SK-N-SH treated with all-trans-retinoic acid at 6 μM for 48 hours (cell line): Measurements from ENCODE around the gene TNKS2.

Experiments
- ATAC-seq: fragments of 200-7000 bp; cut with Tn5 transposase; 3 replicates; pipeline ENCODE4 v1.9.1; 2020; ENCODE audit warnings: mild to moderate bottlenecking, moderate library complexity
- BACH2 ChIP-seq: fragments of 250-450 bp; sonication (Bioruptor Pico); IDR thresholded peaks from 2 replicates; pipeline ENCODE4 v1.9.0; 2021; ENCODE audit warnings: mild to moderate bottlenecking, borderline replicate concordance
- CSDC2 ChIP-seq: fragments of 250-450 bp; sonication (Bioruptor Pico); IDR thresholded peaks from 2 replicates; pipeline ENCODE4 v1.5.0; 2020; ENCODE audit warnings: mild to moderate bottlenecking, moderate library complexity
- ESRRG ChIP-seq: fragments of 250-450 bp; sonication (Bioruptor Pico); IDR thresholded peaks from 2 replicates; pipeline ENCODE4 v1.6.1; 2021; ENCODE audit warnings: mild to moderate bottlenecking
- ISL1 ChIP-seq: fragments of 250-450 bp; sonication (Bioruptor Pico); IDR thresholded peaks from 2 replicates; pipeline ENCODE4 v2.1.2; 2022; ENCODE audit warnings: mild to moderate bottlenecking, moderate library complexity
- OSR1 ChIP-seq: fragments of 250-450 bp; sonication (Bioruptor Pico); IDR thresholded peaks from 2 replicates; pipeline ENCODE4 v1.8.0; 2022; ENCODE audit warnings: moderate library complexity, mild to moderate bottlenecking, inconsistent platforms
- PPARA ChIP-seq: fragments of 250-450 bp; sonication (Bioruptor Pico); IDR thresholded peaks from 2 replicates; pipeline ENCODE4 v1.5.0; 2020; ENCODE audit warnings: mild to moderate bottlenecking, borderline replicate concordance
- RARB ChIP-seq: fragments of 250-450 bp; sonication (Bioruptor Pico); IDR thresholded peaks from 2 replicates; pipeline ENCODE4 v1.8.0; 2021; ENCODE audit warnings: mild to moderate bottlenecking, moderate library complexity
- SNAI2 ChIP-seq: fragments of 250-450 bp; sonication (Bioruptor Pico); IDR thresholded peaks from 2 replicates; pipeline ENCODE4 v1.5.0; 2020; ENCODE audit warnings: mild to moderate bottlenecking, moderate library complexity
- TCF4 ChIP-seq: fragments of 250-450 bp; sonication (Bioruptor Pico); IDR thresholded peaks from 2 replicates; pipeline ENCODE4 v1.8.0; 2021; ENCODE audit warnings: mild to moderate bottlenecking, moderate library complexity, borderline replicate concordance
- ZC3H10 ChIP-seq: fragments of 250-450 bp; sonication (Bioruptor Pico); IDR thresholded peaks from 2 replicates; pipeline ENCODE4 v1.5.1; 2021; ENCODE audit warnings: mild to moderate bottlenecking, moderate library complexity
- ZFP3 ChIP-seq: fragments of 250-450 bp; sonication (Bioruptor Pico); IDR thresholded peaks from 2 replicates; pipeline ENCODE4 v1.5.0; 2020; ENCODE audit warnings: mild to moderate bottlenecking, moderate library complexity
- ZFP30 ChIP-seq: fragments of 450-650 bp; formaldehyde crosslinking; IDR thresholded peaks from 2 replicates; pipeline ENCODE4 v1.5.0; 2022; ENCODE audit warnings: mild to moderate bottlenecking, moderate library complexity
- ZNF565 ChIP-seq: fragments of 450-650 bp; formaldehyde crosslinking; conservative IDR thresholded peaks from 2 replicates; pipeline ENCODE4 v1.5.0; 2020; ENCODE audit warnings: low read depth, mild to moderate bottlenecking, moderate library complexity
- ZNF70 ChIP-seq: fragments of 450-650 bp; formaldehyde crosslinking; IDR thresholded peaks from 2 replicates; pipeline ENCODE4 v1.5.0; 2020; ENCODE audit warnings: mild to moderate bottlenecking, moderate library complexity
- ZNF8 ChIP-seq: fragments of 450-650 bp; formaldehyde crosslinking; IDR thresholded peaks from 2 replicates; pipeline ENCODE4 v1.5.0; 2020; ENCODE audit warnings: mild to moderate bottlenecking, moderate library complexity
- TF ChIP-seq, protein P1 (sequence below): fragments of 250-450 bp; sonication (Bioruptor Pico); IDR thresholded peaks from 2 replicates; pipeline ENCODE4 v1.5.1; 2021; ENCODE audit warnings: mild to moderate bottlenecking, moderate library complexity
- TF ChIP-seq, protein P2 (sequence below): fragments of 250-450 bp; sonication (Bioruptor Pico); IDR thresholded peaks from 2 replicates; pipeline ENCODE4 v1.8.0; 2021; ENCODE audit warnings: low read depth, mild to moderate bottlenecking, moderate library complexity, borderline replicate concordance
- TF ChIP-seq, protein P3 (sequence below): fragments of 250-450 bp; sonication (Bioruptor Pico); IDR thresholded peaks from 2 replicates; pipeline ENCODE4 v1.5.1; 2020; ENCODE audit warnings: low read depth, mild to moderate bottlenecking, moderate library complexity
- TF ChIP-seq, protein P4 (sequence below): fragments of 250-450 bp; sonication (Bioruptor Pico); IDR thresholded peaks from 2 replicates; pipeline ENCODE4 v1.5.0; 2020; ENCODE audit warnings: mild to moderate bottlenecking, moderate library complexity
- TF ChIP-seq, protein P5 (sequence below): fragments of 250-450 bp; sonication (Bioruptor Pico); IDR thresholded peaks from 2 replicates; pipeline ENCODE4 v1.8.0; 2020; ENCODE audit warnings: mild to moderate bottlenecking, moderate library complexity, borderline replicate concordance

TNKS2 gene

DNA sequence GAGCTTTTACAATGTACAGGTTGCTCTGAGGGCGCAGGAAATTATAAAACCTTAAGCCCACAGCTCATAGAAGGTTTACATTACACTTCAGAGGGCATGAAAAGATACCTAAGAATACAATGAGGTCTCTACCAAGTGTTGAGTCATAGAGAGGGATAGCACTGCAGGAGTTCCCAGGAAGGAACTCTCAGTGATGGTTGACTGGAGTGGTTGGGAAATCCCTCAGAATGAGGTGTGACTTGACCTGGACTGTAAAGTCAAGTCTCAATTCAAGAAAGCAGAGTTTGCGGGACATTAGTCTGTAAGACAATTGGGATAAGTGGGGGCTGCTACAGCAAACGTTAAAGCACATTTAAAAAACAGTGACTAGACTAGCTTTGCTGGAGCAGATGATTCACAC lies 21.9 kb downstream of the TNKS2 start:
- no peak for ATAC-seq
- TF ChIP-seq ZFP3 (CRISPR knock-in tag) (no peak), RARB (CRISPR knock-in tag) (no peak), PPARA (no peak), BACH2 (CRISPR knock-in tag) (no peak), SNAI2 (CRISPR knock-in tag) (no peak), OSR1 (CRISPR knock-in tag) (no peak), ZNF8 (no peak), CSDC2 (CRISPR knock-in tag) (no peak), ZNF70 (CRISPR knock-in tag) (no peak), ZNF565 (CRISPR knock-in tag) (no peak)
- TF ChIP-seq, protein P1, sequence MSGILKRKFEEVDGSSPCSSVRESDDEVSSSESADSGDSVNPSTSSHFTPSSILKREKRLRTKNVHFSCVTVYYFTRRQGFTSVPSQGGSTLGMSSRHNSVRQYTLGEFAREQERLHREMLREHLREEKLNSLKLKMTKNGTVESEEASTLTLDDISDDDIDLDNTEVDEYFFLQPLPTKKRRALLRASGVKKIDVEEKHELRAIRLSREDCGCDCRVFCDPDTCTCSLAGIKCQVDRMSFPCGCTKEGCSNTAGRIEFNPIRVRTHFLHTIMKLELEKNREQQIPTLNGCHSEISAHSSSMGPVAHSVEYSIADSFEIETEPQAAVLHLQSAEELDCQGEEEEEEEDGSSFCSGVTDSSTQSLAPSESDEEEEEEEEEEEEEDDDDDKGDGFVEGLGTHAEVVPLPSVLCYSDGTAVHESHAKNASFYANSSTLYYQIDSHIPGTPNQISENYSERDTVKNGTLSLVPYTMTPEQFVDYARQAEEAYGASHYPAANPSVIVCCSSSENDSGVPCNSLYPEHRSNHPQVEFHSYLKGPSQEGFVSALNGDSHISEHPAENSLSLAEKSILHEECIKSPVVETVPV (CRISPR knock-in tag) = no peak
- TF ChIP-seq, protein P2, sequence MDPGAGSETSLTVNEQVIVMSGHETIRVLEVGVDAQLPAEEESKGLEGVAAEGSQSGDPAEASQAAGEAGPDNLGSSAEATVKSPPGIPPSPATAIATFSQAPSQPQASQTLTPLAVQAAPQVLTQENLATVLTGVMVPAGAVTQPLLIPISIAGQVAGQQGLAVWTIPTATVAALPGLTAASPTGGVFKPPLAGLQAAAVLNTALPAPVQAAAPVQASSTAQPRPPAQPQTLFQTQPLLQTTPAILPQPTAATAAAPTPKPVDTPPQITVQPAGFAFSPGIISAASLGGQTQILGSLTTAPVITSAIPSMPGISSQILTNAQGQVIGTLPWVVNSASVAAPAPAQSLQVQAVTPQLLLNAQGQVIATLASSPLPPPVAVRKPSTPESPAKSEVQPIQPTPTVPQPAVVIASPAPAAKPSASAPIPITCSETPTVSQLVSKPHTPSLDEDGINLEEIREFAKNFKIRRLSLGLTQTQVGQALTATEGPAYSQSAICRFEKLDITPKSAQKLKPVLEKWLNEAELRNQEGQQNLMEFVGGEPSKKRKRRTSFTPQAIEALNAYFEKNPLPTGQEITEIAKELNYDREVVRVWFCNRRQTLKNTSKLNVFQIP (CRISPR knock-in tag) = no peak

DNA sequence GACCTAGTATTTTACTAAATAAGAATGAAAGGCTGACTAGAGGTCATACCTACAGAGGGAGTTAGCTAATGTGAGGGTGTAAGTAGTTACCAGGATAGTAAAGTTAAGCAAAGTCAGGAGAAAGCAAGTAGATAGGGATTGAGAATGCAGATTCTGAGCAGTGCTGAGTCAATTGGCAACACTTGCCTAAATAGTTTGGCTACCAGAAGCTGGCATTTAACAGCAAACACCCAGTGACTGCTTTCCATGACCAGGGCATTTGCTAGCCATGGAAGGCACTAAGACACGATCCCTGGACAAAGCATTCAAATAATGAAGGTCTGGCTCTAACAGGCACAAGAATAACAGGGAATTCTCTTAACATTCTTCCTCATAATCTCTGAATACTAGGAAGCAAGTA lies 25.9 kb downstream of the TNKS2 start:
- TF ChIP-seq, protein P2 (CRISPR knock-in tag) = no peak
- TF ChIP-seq CSDC2 (CRISPR knock-in tag) (no peak), ZNF565 (CRISPR knock-in tag) (no peak), RARB (CRISPR knock-in tag) (no peak), SNAI2 (CRISPR knock-in tag) (no peak), TCF4 (CRISPR knock-in tag) (no peak), ZC3H10 (CRISPR knock-in tag) (no peak), BACH2 (CRISPR knock-in tag) (no peak)
- TF ChIP-seq, protein P3, sequence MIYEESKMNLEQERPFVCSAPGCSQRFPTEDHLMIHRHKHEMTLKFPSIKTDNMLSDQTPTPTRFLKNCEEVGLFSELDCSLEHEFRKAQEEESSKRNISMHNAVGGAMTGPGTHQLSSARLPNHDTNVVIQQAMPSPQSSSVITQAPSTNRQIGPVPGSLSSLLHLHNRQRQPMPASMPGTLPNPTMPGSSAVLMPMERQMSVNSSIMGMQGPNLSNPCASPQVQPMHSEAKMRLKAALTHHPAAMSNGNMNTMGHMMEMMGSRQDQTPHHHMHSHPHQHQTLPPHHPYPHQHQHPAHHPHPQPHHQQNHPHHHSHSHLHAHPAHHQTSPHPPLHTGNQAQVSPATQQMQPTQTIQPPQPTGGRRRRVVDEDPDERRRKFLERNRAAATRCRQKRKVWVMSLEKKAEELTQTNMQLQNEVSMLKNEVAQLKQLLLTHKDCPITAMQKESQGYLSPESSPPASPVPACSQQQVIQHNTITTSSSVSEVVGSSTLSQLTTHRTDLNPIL = no peak
- TF ChIP-seq, protein P1 (CRISPR knock-in tag) = no peak
- no peak for ATAC-seq

DNA sequence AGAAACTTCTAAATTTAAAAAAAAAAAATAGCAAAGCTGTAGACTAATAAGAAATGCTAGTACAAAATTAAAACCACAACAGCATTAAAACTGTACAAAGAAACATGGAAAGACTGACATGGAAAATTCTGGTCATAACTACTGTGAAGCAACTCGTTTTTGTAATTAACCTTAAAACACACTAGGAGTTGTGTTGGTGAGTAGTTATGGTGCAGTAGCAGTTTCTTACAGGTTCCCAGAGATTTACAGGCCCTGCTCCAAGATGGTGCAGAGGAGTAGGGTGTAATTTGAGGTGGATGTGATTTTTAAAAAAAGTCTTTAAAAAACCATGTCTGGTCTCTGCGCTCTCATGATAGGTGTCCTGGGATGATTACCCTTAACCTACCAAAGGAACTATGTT lies 31.0 kb downstream of the TNKS2 start:
- TF ChIP-seq ZNF8 = no peak
- TF ChIP-seq CSDC2 (CRISPR knock-in tag) = no peak
- TF ChIP-seq, protein P4, sequence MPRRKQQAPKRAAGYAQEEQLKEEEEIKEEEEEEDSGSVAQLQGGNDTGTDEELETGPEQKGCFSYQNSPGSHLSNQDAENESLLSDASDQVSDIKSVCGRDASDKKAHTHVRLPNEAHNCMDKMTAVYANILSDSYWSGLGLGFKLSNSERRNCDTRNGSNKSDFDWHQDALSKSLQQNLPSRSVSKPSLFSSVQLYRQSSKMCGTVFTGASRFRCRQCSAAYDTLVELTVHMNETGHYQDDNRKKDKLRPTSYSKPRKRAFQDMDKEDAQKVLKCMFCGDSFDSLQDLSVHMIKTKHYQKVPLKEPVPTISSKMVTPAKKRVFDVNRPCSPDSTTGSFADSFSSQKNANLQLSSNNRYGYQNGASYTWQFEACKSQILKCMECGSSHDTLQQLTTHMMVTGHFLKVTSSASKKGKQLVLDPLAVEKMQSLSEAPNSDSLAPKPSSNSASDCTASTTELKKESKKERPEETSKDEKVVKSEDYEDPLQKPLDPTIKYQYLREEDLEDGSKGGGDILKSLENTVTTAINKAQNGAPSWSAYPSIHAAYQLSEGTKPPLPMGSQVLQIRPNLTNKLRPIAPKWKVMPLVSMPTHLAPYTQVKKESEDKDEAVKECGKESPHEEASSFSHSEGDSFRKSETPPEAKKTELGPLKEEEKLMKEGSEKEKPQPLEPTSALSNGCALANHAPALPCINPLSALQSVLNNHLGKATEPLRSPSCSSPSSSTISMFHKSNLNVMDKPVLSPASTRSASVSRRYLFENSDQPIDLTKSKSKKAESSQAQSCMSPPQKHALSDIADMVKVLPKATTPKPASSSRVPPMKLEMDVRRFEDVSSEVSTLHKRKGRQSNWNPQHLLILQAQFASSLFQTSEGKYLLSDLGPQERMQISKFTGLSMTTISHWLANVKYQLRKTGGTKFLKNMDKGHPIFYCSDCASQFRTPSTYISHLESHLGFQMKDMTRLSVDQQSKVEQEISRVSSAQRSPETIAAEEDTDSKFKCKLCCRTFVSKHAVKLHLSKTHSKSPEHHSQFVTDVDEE (CRISPR knock-in tag) = no peak
- TF ChIP-seq ISL1 (CRISPR knock-in tag) = no peak
- TF ChIP-seq ZNF565 (CRISPR knock-in tag) = no peak
- no peak for TF ChIP-seq SNAI2 (CRISPR knock-in tag)
- no peak for TF ChIP-seq ZFP30 (CRISPR knock-in tag)
- TF ChIP-seq, protein P1 (CRISPR knock-in tag) = no peak
- TF ChIP-seq BACH2 (CRISPR knock-in tag) = no peak
- TF ChIP-seq, protein P5, sequence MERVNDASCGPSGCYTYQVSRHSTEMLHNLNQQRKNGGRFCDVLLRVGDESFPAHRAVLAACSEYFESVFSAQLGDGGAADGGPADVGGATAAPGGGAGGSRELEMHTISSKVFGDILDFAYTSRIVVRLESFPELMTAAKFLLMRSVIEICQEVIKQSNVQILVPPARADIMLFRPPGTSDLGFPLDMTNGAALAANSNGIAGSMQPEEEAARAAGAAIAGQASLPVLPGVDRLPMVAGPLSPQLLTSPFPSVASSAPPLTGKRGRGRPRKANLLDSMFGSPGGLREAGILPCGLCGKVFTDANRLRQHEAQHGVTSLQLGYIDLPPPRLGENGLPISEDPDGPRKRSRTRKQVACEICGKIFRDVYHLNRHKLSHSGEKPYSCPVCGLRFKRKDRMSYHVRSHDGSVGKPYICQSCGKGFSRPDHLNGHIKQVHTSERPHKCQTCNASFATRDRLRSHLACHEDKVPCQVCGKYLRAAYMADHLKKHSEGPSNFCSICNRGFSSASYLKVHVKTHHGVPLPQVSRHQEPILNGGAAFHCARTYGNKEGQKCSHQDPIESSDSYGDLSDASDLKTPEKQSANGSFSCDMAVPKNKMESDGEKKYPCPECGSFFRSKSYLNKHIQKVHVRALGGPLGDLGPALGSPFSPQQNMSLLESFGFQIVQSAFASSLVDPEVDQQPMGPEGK (CRISPR knock-in tag) = no peak
- no peak for TF ChIP-seq ZFP3 (CRISPR knock-in tag)
- no peak for TF ChIP-seq ESRRG
- no peak for TF ChIP-seq ZNF70 (CRISPR knock-in tag)
- TF ChIP-seq PPARA = no peak
- TF ChIP-seq ZC3H10 (CRISPR knock-in tag) = no peak
- ATAC-seq = no peak
